Measurements from ENCODE around the gene DCP1B. TPM values are rescaled to one million over a fixed set of nuclear protein-coding genes. Genes with fewer than 3 reads are reported as not detected.
A peak's percentile ranks its signal among the peaks of the same experiment; 100 is the strongest.

Gene DCP1B
- total and polyA plus RNA-seq, 2 experiments from 2014 or later: 27.8 to 27.9 TPM

- Histone ChIP-seq H3K27me3 (no peaks in the 10 kb centered on the region), H3K9me3 (ENCODE audit: low read depth) (no peaks in the 10 kb centered on the region), H3K4me1 (ENCODE audit: low read depth) (peaks cover 16% of the 10 kb centered on the region), H3K4me3 (no peak overlapping the region), H3K36me3 (no peaks in the 10 kb centered on the region), H3K27ac (no peak overlapping the region)
- no peak for TF ChIP-seq CTCF (IDR thresholded peaks at IDR 0.05; ENCODE audit: low read depth, low read length)
- no peak for DNase-seq (ENCODE audit: low read depth in 1 of 2, low spot score in 1 of 2)
These were observed 78.6 kb downstream of the DCP1B start for GRCh38 chr12:1925684-1926006.

GRCh38 chr12:1924996-1925683, 79.1 kb downstream of the DCP1B start:
- peak overlapping the region; percentile 7 for H3K27ac ChIP-seq
- TF ChIP-seq CTCF (IDR thresholded peaks at IDR 0.05; ENCODE audit: low read depth, low read length): no peak
- H3K4me1 ChIP-seq (ENCODE audit: low read depth): peaks cover 16% of the 10 kb centered on the region
- H3K4me3 ChIP-seq: no peak overlapping the region
- H3K9me3 ChIP-seq (ENCODE audit: low read depth): no peaks in the 10 kb centered on the region
- H3K36me3 ChIP-seq: no peaks in the 10 kb centered on the region
- H3K27me3 ChIP-seq: no peaks in the 10 kb centered on the region
- no peak for DNase-seq (ENCODE audit: low read depth in 1 of 2, low spot score in 1 of 2)

- H3K4me1 ChIP-seq (ENCODE audit: low read depth): peaks cover 19% of the 10 kb centered on the region
- DNase-seq (ENCODE audit: low read depth in 1 of 2, low spot score in 1 of 2): no peak
- no peak for TF ChIP-seq CTCF (IDR thresholded peaks at IDR 0.05; ENCODE audit: low read depth, low read length)
These were observed 81.3 kb downstream of the DCP1B start for GRCh38 chr12:1922985-1923384.

GRCh38 chr12:1922075-1922709, 82.1 kb downstream of the DCP1B start:
- Histone ChIP-seq H3K9me3 (ENCODE audit: low read depth) (no peaks in the 10 kb centered on the region), H3K36me3 (no peaks in the 10 kb centered on the region), H3K4me3 (no peak overlapping the region), H3K27ac (no peak overlapping the region), H3K4me1 (ENCODE audit: low read depth) (peaks cover 15% of the 10 kb centered on the region), H3K27me3 (no peaks in the 10 kb centered on the region)
- no peak for DNase-seq (ENCODE audit: low read depth in 1 of 2, low spot score in 1 of 2)
- no peak for TF ChIP-seq CTCF (IDR thresholded peaks at IDR 0.05; ENCODE audit: low read depth, low read length)

More at GRCh38 chr12:1922985-1923384, 81.3 kb downstream of the DCP1B start:
- H3K36me3 ChIP-seq: no peaks in the 10 kb centered on the region
- H3K4me3 ChIP-seq: no peak overlapping the region
- H3K27me3 ChIP-seq: no peaks in the 10 kb centered on the region
- no peak overlapping the region for H3K27ac ChIP-seq
- H3K9me3 ChIP-seq (ENCODE audit: low read depth): no peaks in the 10 kb centered on the region

GRCh38 chr12:1920971-1921370, 83.3 kb downstream of the DCP1B start:
- Histone ChIP-seq H3K27me3 (no peaks in the 10 kb centered on the region), H3K36me3 (no peaks in the 10 kb centered on the region), H3K4me1 (ENCODE audit: low read depth) (peaks cover 27% of the 10 kb centered on the region), H3K4me3 (no peak overlapping the region), H3K27ac (no peak overlapping the region), H3K9me3 (ENCODE audit: low read depth) (no peaks in the 10 kb centered on the region)
- no peak for TF ChIP-seq CTCF (IDR thresholded peaks at IDR 0.05; ENCODE audit: low read depth, low read length)
- DNase-seq (ENCODE audit: low read depth in 1 of 2, low spot score in 1 of 2): no peak
